Measurements from ENCODE around the gene HTR4. TPM values are rescaled to one million over a fixed set of nuclear protein-coding genes. Genes with fewer than 3 reads are reported as not detected.

Gene HTR4
- polyA plus RNA-seq, 1 of the 3 experiments (the other 2 are of a cell fraction), result not detected

DNA sequence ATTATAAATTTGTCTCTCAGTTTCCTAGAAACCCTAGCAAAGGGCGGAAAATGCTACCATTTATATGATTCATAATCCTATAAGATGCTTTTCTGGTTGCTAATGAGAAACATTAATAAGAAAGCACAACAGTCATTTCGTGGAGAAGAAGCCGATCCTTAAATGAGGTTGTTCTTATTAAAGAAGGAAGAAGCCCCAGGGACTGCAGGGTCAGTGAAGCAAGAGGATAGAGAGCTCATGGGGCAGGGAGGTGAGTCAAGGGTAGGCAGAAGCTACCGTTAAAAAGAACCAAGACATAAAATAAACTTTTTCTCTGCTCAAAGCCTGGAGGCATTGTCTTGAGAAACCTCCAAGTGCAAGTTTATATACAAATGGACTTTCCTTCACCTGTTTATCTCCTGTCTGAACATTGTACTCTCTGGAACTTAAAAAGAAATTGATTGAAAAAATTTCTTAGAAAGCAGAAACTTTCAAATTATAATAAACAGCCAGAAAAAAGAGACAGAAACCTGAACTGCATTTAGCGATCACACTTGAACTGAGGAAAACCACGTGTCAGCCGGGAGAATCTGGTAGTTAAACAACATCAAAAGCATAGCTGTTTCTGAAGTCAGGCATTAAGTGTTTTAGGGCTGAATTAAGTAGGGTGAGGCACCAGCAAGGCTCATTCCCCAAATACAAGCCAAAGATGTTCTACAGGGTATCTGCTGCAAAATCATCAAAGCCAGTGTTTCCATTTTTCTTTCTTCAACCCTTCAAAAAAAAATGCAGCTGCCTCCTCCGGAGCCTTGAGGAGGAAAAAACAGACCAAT, 21.9 kb downstream of the HTR4 start:
- CTCF ChIA-PET, result interaction anchor here (1.2 to 2.6 kb wide), 3 partner anchors 8 to 98 kb away, joined by 3 to 13 read pairs (median 4); no protein-coding TSS in a partner anchor
- Histone ChIP-seq H3K4me2 (no peak overlapping the region), H3K9ac (no peak overlapping the region), H3K9me2 (no peaks in the 10 kb centered on the region), H2AFZ (ENCODE audit: low read depth) (no peak overlapping the region), H3K27ac (ENCODE audit: low read depth in 2 of 2, low read length in 1 of 2) (no peak overlapping the region), H3K9me3 (no peaks in the 10 kb centered on the region), H3K36me3 (replicated peaks in 1 of 2; ENCODE audit: control insufficient read depth in 1 of 2, insufficient read depth in 2 of 2, low read length in 1 of 2) (no peaks in the 10 kb centered on the region), H3K4me3 (ENCODE audit: low read depth in 2 of 2, low read length in 1 of 2) (no peak overlapping the region), H3F3A (replicated peaks; ENCODE audit: insufficient read depth) (no peaks in the 10 kb centered on the region), H3K27me3 (ENCODE audit: insufficient read depth) (no peaks in the 10 kb centered on the region), H4K20me1 (ENCODE audit: insufficient read depth) (no peaks in the 10 kb centered on the region), H3K4me1 (ENCODE audit: control insufficient read depth in 1 of 2, insufficient read depth in 2 of 2, low read depth in 1 of 2, low read length in 1 of 2) (peaks cover 0 to 6% of the 10 kb centered on the region in 2 experiments; a peak in 2 of 4 replicates), H3K79me2 (ENCODE audit: insufficient read depth) (no peaks in the 10 kb centered on the region)
- 54% methylated on average over 8 of the region's 8 CpGs for WGBS (ENCODE audit: low lambda C conversion rate)
- POLR2A ChIA-PET, result no interaction called here
- DNase-seq, result no peak
- TF ChIP-seq EZH2phosphoT487 (IDR thresholded peaks at IDR 0.05; ENCODE audit: borderline replicate concordance, low read depth) (no peak), NRF1 (IDR thresholded peaks at IDR 0.05; ENCODE audit: low read depth, low read length) (no peak), MXI1 (IDR thresholded peaks at IDR 0.05; ENCODE audit: low read depth, low read length) (no peak), CHD2 (IDR thresholded peaks at IDR 0.05; ENCODE audit: low read length, partially characterized antibody) (no peak), RXRA (IDR thresholded peaks at IDR 0.05; ENCODE audit: borderline replicate concordance, low read depth) (no peak), TAF1 (IDR thresholded peaks at IDR 0.05; ENCODE audit: borderline replicate concordance, low read depth, low read length) (no peak), SIN3A (IDR thresholded peaks at IDR 0.05; ENCODE audit: borderline replicate concordance, low read depth, low read length) (no peak), POLR2AphosphoS5 (IDR thresholded peaks at IDR 0.05; ENCODE audit: low read depth, low read length) (no peak)
- TF ChIP-seq, protein P1, sequence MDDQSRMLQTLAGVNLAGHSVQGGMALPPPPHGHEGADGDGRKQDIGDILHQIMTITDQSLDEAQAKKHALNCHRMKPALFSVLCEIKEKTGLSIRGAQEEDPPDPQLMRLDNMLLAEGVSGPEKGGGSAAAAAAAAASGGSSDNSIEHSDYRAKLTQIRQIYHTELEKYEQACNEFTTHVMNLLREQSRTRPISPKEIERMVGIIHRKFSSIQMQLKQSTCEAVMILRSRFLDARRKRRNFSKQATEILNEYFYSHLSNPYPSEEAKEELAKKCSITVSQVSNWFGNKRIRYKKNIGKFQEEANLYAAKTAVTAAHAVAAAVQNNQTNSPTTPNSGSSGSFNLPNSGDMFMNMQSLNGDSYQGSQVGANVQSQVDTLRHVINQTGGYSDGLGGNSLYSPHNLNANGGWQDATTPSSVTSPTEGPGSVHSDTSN (IDR thresholded peaks at IDR 0.05), result no peak
- TF ChIP-seq, protein P2, sequence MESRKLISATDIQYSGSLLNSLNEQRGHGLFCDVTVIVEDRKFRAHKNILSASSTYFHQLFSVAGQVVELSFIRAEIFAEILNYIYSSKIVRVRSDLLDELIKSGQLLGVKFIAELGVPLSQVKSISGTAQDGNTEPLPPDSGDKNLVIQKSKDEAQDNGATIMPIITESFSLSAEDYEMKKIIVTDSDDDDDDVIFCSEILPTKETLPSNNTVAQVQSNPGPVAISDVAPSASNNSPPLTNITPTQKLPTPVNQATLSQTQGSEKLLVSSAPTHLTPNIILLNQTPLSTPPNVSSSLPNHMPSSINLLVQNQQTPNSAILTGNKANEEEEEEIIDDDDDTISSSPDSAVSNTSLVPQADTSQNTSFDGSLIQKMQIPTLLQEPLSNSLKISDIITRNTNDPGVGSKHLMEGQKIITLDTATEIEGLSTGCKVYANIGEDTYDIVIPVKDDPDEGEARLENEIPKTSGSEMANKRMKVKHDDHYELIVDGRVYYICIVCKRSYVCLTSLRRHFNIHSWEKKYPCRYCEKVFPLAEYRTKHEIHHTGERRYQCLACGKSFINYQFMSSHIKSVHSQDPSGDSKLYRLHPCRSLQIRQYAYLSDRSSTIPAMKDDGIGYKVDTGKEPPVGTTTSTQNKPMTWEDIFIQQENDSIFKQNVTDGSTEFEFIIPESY (IDR thresholded peaks at IDR 0.05; ENCODE audit: borderline replicate concordance, low read depth), result no peak
- TF ChIP-seq, protein P3, sequence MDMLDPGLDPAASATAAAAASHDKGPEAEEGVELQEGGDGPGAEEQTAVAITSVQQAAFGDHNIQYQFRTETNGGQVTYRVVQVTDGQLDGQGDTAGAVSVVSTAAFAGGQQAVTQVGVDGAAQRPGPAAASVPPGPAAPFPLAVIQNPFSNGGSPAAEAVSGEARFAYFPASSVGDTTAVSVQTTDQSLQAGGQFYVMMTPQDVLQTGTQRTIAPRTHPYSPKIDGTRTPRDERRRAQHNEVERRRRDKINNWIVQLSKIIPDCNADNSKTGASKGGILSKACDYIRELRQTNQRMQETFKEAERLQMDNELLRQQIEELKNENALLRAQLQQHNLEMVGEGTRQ (IDR thresholded peaks at IDR 0.05; ENCODE audit: borderline replicate concordance, low read depth, low read length), result no peak
- TF ChIP-seq, protein P4, sequence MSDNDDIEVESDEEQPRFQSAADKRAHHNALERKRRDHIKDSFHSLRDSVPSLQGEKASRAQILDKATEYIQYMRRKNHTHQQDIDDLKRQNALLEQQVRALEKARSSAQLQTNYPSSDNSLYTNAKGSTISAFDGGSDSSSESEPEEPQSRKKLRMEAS (IDR thresholded peaks at IDR 0.05; ENCODE audit: low read depth), result no peak

Measured in SK-N-SH (cell line).